A673 (cell line): ENCODE results near the gene COL4A6. TPM values are rescaled to one million over a fixed set of nuclear protein-coding genes. Genes with fewer than 3 reads are reported as not detected.

Experiments
- BruUV-seq: library from RNA; stranded (reverse); fragments of 400-500 nt; replicated peaks from 2 replicates; lab custom pipeline; 2021; lab: Mats Ljungman, UMichigan
- CTCF ChIA-PET: fragments of 300-600 bp; sonication (Branson Sonifier 250); formaldehyde crosslinking; loops from one replicate; lab custom pipeline; 2022; ENCODE audit warnings: antibody characterized with exemption; lab: Charles Lee
- POLR2A ChIA-PET: fragments of 300-600 bp; sonication (Branson Sonifier 250); formaldehyde crosslinking; loops from one replicate; lab custom pipeline; 2022; ENCODE audit warnings: antibody characterized with exemption; ENCODE audit not compliant: low non-redundant PET; lab: Charles Lee
- DNase-seq: peaks from one replicate; pipeline ENCODE4 v3.0.0-alpha.2; 2015; ENCODE audit warnings: low spot score
- H3K27ac ChIP-seq: fragments of 200-600 bp; sonication (generic); 2 replicates; pipeline ENCODE4 v1.5.1; 2016; ENCODE audit warnings: mixed run types, low read depth, mild to moderate bottlenecking, mixed read lengths, antibody characterized with exemption, low read length; ENCODE audit not compliant: poor library complexity, severe bottlenecking
- H3K27me3 ChIP-seq: fragments of 200-600 bp; sonication (generic); replicated peaks from 2 replicates; pipeline ENCODE4 v1.6.1; 2017; ENCODE audit warnings: mixed run types, low read depth, mild to moderate bottlenecking, mixed read lengths, antibody characterized with exemption, low read length; ENCODE audit not compliant: insufficient read depth, poor library complexity
- H3K36me3 ChIP-seq: fragments of 200-600 bp; sonication (generic); 2 replicates; pipeline ENCODE4 v1.6.1; 2016; ENCODE audit warnings: mixed run types, mild to moderate bottlenecking, mixed read lengths, antibody characterized with exemption, low read length; ENCODE audit not compliant: insufficient read depth, poor library complexity, severe bottlenecking
- H3K4me1 ChIP-seq: fragments of 200-600 bp; sonication (generic); 2 replicates; pipeline ENCODE4 v1.6.1; 2017; ENCODE audit warnings: mixed run types, mild to moderate bottlenecking, mixed read lengths, antibody characterized with exemption, low read length; ENCODE audit not compliant: insufficient read depth, poor library complexity, severe bottlenecking
- H3K4me3 ChIP-seq: fragments of 200-600 bp; sonication (generic); 2 replicates; pipeline ENCODE4 v1.5.1; 2016; ENCODE audit warnings: low read depth, mixed run types, mild to moderate bottlenecking, mixed read lengths, low read length; ENCODE audit not compliant: poor library complexity, severe bottlenecking
- H3K9me3 ChIP-seq: fragments of 200-600 bp; sonication (generic); 2 replicates; pipeline ENCODE4 v1.6.1; 2016; ENCODE audit warnings: mixed run types, low read depth, mild to moderate bottlenecking, mixed read lengths, antibody characterized with exemption, low read length; ENCODE audit not compliant: poor library complexity, severe bottlenecking
- CTCF ChIP-seq: fragments of 300-800, 200-600 bp; sonication (generic); conservative IDR thresholded peaks from 2 replicates; pipeline ENCODE4 v1.5.1; 2017; ENCODE audit warnings: low read depth, mild to moderate bottlenecking, antibody characterized with exemption, low read length, moderate library complexity, mixed read lengths
- EZH2 ChIP-seq: fragments of 200-600 bp; sonication (generic); IDR thresholded peaks from 2 replicates; pipeline ENCODE4 v1.6.1; 2017; ENCODE audit warnings: borderline replicate concordance, low read depth, mild to moderate bottlenecking, mixed read lengths, antibody characterized with exemption, low read length; ENCODE audit not compliant: poor library complexity, severe bottlenecking
- intact Hi-C: fragments of 100-400 bp; cut with micrococcal nuclease; formaldehyde crosslinking; loops from one replicate; pipeline ENCODE4 v1.10.0; 2022; ENCODE audit not compliant: unreplicated experiment
- total RNA-seq: library from RNA; stranded (reverse); gene quantifications from 2 replicates; pipeline ENCODE4 v1.2.3, GENCODE V29; 2021

COL4A6 gene
- total RNA-seq, 1 experiment from 2014 or later = not detected

- Histone ChIP-seq H3K4me3 (no peak overlapping the region), H3K27ac (no peak overlapping the region), H3K4me1 (no peaks in the 10 kb centered on the region), H3K9me3 (no peaks in the 10 kb centered on the region), H3K27me3 (peaks cover 5% of the 10 kb centered on the region), H3K36me3 (no peaks in the 10 kb centered on the region)
- intact Hi-C loops = no loop called here
- BruUV-seq = no TSS peak
- ChIA-PET POLR2A (no interaction called here), CTCF (no interaction called here)
- DNase-seq = no peak
- TF ChIP-seq EZH2 (no peak), CTCF (no peak)
Observed at GRCh38 chrX:108313669-108314068, 124.6 kb downstream of the COL4A6 start.

DNA sequence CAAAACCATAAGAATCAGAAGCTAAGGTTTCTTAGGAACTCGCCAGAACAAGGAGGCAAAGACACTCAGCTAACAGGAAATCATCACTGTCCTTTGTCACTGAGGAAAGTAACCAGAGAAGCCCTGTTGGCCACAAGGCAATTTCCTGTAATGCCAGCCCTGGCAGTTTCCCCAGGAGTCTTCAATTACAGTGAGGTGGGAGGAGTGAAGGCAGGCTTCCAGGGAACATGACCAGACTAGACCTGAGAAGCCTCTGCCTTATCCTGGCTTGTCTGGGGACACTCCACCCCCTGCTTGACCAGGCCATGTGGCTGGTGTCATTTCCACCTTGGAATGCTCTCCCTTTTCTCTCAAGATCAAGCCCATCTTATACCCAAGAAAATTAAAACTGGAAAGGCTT lies 125.3 kb downstream of the COL4A6 start:
- ChIA-PET POLR2A (no interaction called here), CTCF (no interaction called here)
- no peak overlapping the region for H3K4me3 ChIP-seq
- no peaks in the 10 kb centered on the region for H3K9me3 ChIP-seq
- peak; percentile 14 for DNase-seq
- H3K27ac ChIP-seq = no peak overlapping the region
- intact Hi-C loops = no loop called here
- no peak for TF ChIP-seq EZH2
- no peak for TF ChIP-seq CTCF
- BruUV-seq = no TSS peak
- peaks cover 5% of the 10 kb centered on the region for H3K27me3 ChIP-seq
- no peaks in the 10 kb centered on the region for H3K36me3 ChIP-seq
- H3K4me1 ChIP-seq = no peaks in the 10 kb centered on the region

DNA sequence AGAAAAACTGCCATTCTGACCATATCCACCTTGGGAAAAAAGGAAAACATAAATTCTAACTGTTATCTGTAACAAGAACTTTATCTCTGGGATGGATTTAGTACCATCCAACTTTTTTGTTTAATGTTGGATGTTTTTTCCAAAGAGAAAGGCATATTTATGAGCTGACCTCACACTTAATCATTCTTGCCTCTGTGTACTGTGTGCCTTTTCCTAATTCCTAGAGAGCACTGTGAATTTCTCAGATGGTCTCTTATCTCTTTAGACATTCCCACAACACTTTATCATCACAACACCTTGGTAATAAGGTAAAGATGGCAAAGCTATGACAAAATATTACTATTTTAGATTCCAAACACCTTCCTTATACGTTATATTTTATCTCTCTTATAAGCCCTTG lies 126.2 kb downstream of the COL4A6 start:
- no peaks in the 10 kb centered on the region for H3K9me3 ChIP-seq
- POLR2A ChIA-PET = no interaction called here
- no peak overlapping the region for H3K27ac ChIP-seq
- no peak for TF ChIP-seq EZH2
- TF ChIP-seq CTCF = no peak
- no TSS peak for BruUV-seq
- H3K4me3 ChIP-seq = no peak overlapping the region
- intact Hi-C loops = no loop called here
- no peak for DNase-seq
- CTCF ChIA-PET = no interaction called here
- peaks cover 6% of the 10 kb centered on the region for H3K27me3 ChIP-seq
- H3K4me1 ChIP-seq = no peaks in the 10 kb centered on the region
- no peaks in the 10 kb centered on the region for H3K36me3 ChIP-seq
